BLaER1 treated with 17β-estradiol and CSF1 and Interleukin-3, amounts not matched to agents 10 nM and 100 nM (cell line): Measurements from ENCODE around the gene EIF3L.

ENCODE experiments used
- H3K27ac ChIP-seq, 11 experiments: shearing (Covaris generic); formaldehyde crosslinking; 2 replicates each; pipeline ENCODE4 v1.8.1; 2022
- H3K27me3 ChIP-seq, 11 experiments: shearing (Covaris generic); formaldehyde crosslinking; 2 replicates each; pipeline ENCODE4 v1.8.1; 2022
- H3K36me3 ChIP-seq, 11 experiments: shearing (Covaris generic); formaldehyde crosslinking; 2 replicates each; pipeline ENCODE4 v1.8.1; 2022
- H3K4me1 ChIP-seq, 10 experiments: shearing (Covaris generic); formaldehyde crosslinking; 2 replicates each; pipeline ENCODE4 v1.8.1; 2022
- H3K4me2 ChIP-seq, 11 experiments: shearing (Covaris generic); formaldehyde crosslinking; 2 replicates each; pipeline ENCODE4 v1.8.1; 2022
- H3K4me3 ChIP-seq, 10 experiments: shearing (Covaris generic); formaldehyde crosslinking; 2 replicates each; pipeline ENCODE4 v1.8.1; 2022
- H3K9ac ChIP-seq, 11 experiments: shearing (Covaris generic); formaldehyde crosslinking; 2 replicates each; pipeline ENCODE4 v1.8.1; 2022
- H3K9me3 ChIP-seq, 11 experiments: shearing (Covaris generic); formaldehyde crosslinking; replicated peaks in 1 of 11; 2 replicates each; pipeline ENCODE4 v1.8.1; 2022
- H4K20me1 ChIP-seq, 11 experiments: shearing (Covaris generic); formaldehyde crosslinking; 2 replicates each; pipeline ENCODE4 v1.8.1; 2022
- Cebpa-rat ChIP-seq, 11 experiments: shearing (Covaris generic); IDR thresholded peaks; 2 replicates each; pipeline ENCODE4 v1.8.1; 2022

Gene EIF3L

GRCh38 chr22:37933711-37934376, 84.6 kb downstream of the EIF3L start:
- Histone ChIP-seq H3K9ac (peak overlapping the region in 7 of 11 experiments; percentile 5 to 65 (median 43); a peak in 8 of 22 replicates), H3K27ac (peak overlapping the region in 6 of 11 experiments; percentile 26 to 60 (median 37); a peak in 10 of 22 replicates), H3K27me3 (no peaks in the 10 kb centered on the region), H3K36me3 (peaks cover 32 to 68% (median 55%) of the 10 kb centered on the region in 11 experiments), H3K4me3 (no peak overlapping the region), H3K4me2 (peak overlapping the region; percentile 49 to 98 (median 80)), H4K20me1 (peaks cover 0 to 55% (median 43%) of the 10 kb centered on the region in 11 experiments; a peak in 21 of 22 replicates), H3K9me3 (no peaks in the 10 kb centered on the region), H3K4me1 (peaks cover 34 to 98% (median 89%) of the 10 kb centered on the region in 10 experiments)
- TF ChIP-seq Cebpa-rat (IDR thresholded peaks at IDR 0.05) = no peak
